ENCODE measurements around the gene GABRB2.

Gene GABRB2

DNA sequence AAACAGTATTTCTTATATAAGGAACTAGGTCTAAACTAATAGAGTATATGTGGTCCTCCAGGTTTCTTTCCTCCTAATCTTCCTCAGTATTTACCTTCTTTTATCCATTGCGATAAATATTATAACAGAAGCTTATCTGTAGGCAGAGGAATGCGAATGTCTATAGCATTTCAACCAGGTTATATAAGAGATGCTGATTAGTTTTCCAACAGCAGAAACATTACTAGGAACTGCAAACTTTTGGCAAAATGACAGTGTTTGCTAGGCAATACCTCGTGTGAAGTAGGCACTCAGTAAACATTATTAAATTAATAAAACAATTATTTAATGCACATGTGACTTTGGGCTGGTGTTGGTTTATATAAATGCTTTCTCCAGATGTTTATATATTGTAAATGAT is 206.5 kb downstream of the GABRB2 start:
- no peak overlapping the region for H3K56ac ChIP-seq (ENCODE audit: low read length)
- no peak overlapping the region for H3K27ac ChIP-seq (ENCODE audit: low read depth, low read length)
- H3K23ac ChIP-seq (ENCODE audit: low read length): no peak overlapping the region
- no peak overlapping the region for H2BK5ac ChIP-seq (ENCODE audit: low read length)
- no peak overlapping the region for H3K18ac ChIP-seq (ENCODE audit: low read length)
- no peak overlapping the region for H3K4me2 ChIP-seq (ENCODE audit: low read length)
- no peak overlapping the region for H2AK5ac ChIP-seq (ENCODE audit: low read length)
- no peak overlapping the region for H2BK120ac ChIP-seq (ENCODE audit: low read depth, low read length)
- no peak for DNase-seq
- no peak overlapping the region for H2BK15ac ChIP-seq (replicated peaks; ENCODE audit: low read depth)
- no peak overlapping the region for H3K4ac ChIP-seq (ENCODE audit: low read depth, low read length)
- H3K4me3 ChIP-seq (ENCODE audit: low read length): no peak overlapping the region
- no peaks in the 10 kb centered on the region for H3K79me1 ChIP-seq (ENCODE audit: low read length)
- no peaks in the 10 kb centered on the region for H3K79me2 ChIP-seq (ENCODE audit: control insufficient read depth, insufficient read depth, low read length)
- no peaks in the 10 kb centered on the region for H3K36me3 ChIP-seq (ENCODE audit: control insufficient read depth, insufficient read depth, low read length)
- H3K9ac ChIP-seq (ENCODE audit: low read length): no peak overlapping the region
- no peaks in the 10 kb centered on the region for H3K27me3 ChIP-seq (ENCODE audit: insufficient read depth, low read length, poor library complexity)
- no peak overlapping the region for H4K5ac ChIP-seq (ENCODE audit: low read length)
- H3K4me1 ChIP-seq (ENCODE audit: control insufficient read depth, low read depth, low read length): no peaks in the 10 kb centered on the region
- WGBS (ENCODE audit: extremely low coverage, insufficient coverage, low lambda C conversion rate): no CpG with 5 or more reads among the region's 3 CpGs
- H4K8ac ChIP-seq (ENCODE audit: low read depth, low read length): no peak overlapping the region

- Histone ChIP-seq H2BK5ac (ENCODE audit: low read length) (no peak overlapping the region), H3K56ac (ENCODE audit: low read length) (no peak overlapping the region), H3K36me3 (ENCODE audit: control insufficient read depth, insufficient read depth, low read length) (no peaks in the 10 kb centered on the region), H2BK120ac (ENCODE audit: low read depth, low read length) (no peak overlapping the region), H3K4me1 (ENCODE audit: control insufficient read depth, low read depth, low read length) (no peaks in the 10 kb centered on the region), H2BK15ac (replicated peaks; ENCODE audit: low read depth) (no peak overlapping the region), H3K18ac (ENCODE audit: low read length) (no peak overlapping the region), H3K79me1 (ENCODE audit: low read length) (no peaks in the 10 kb centered on the region), H3K27me3 (ENCODE audit: insufficient read depth, low read length, poor library complexity) (no peaks in the 10 kb centered on the region), H3K79me2 (ENCODE audit: control insufficient read depth, insufficient read depth, low read length) (no peaks in the 10 kb centered on the region), H3K23ac (ENCODE audit: low read length) (no peak overlapping the region), H2AK5ac (ENCODE audit: low read length) (no peak overlapping the region), H4K8ac (ENCODE audit: low read depth, low read length) (no peak overlapping the region), H3K4me3 (ENCODE audit: low read length) (no peak overlapping the region), H3K9ac (ENCODE audit: low read length) (no peak overlapping the region), H3K4me2 (ENCODE audit: low read length) (no peak overlapping the region), H4K5ac (ENCODE audit: low read length) (no peak overlapping the region), H3K27ac (ENCODE audit: low read depth, low read length) (no peak overlapping the region), H3K4ac (ENCODE audit: low read depth, low read length) (no peak overlapping the region)
- WGBS (ENCODE audit: extremely low coverage, insufficient coverage, low lambda C conversion rate): no CpG with 5 or more reads among the region's 3 CpGs
- peak; percentile 85 for DNase-seq
Measured at GRCh38 chr5:161333194-161333880, 213.2 kb downstream of the GABRB2 start.

- DNase-seq: no peak
- no CpG with 5 or more reads among the region's 3 CpGs for WGBS (ENCODE audit: extremely low coverage, insufficient coverage, low lambda C conversion rate)
Measured at GRCh38 chr5:161332343-161332742, 214.2 kb downstream of the GABRB2 start.

DNA sequence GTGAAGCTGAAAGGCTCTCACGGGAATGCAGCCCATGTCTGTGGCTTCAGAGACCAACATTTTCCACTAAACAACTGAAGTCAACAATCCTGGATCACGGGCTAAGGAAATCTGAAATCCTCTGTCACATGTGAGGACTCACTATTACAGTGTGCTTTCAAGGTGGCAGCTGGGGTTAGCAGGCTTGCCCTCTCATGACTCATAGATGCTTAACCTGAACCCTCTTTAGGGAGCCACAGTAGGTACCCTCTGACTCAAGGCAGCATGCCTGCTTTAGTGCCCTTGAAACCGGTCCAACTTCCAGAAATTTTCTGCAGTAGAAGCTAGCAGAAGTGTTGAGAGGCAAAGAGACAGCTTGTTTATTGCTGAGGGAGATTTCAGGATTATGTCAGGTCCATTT is 232.5 kb downstream of the GABRB2 start:
- no peak for DNase-seq
- no CpG with 5 or more reads among the region's 3 CpGs for WGBS (ENCODE audit: extremely low coverage, insufficient coverage, low lambda C conversion rate)

More at GRCh38 chr5:161332343-161332742, 214.2 kb downstream of the GABRB2 start:
- no peak overlapping the region for H2BK120ac ChIP-seq (ENCODE audit: low read depth, low read length)
- H3K79me2 ChIP-seq (ENCODE audit: control insufficient read depth, insufficient read depth, low read length): no peaks in the 10 kb centered on the region
- no peaks in the 10 kb centered on the region for H3K36me3 ChIP-seq (ENCODE audit: control insufficient read depth, insufficient read depth, low read length)
- no peak overlapping the region for H3K9ac ChIP-seq (ENCODE audit: low read length)
- H3K4me1 ChIP-seq (ENCODE audit: control insufficient read depth, low read depth, low read length): no peaks in the 10 kb centered on the region
- H3K79me1 ChIP-seq (ENCODE audit: low read length): no peaks in the 10 kb centered on the region
- H3K4me3 ChIP-seq (ENCODE audit: low read length): no peak overlapping the region
- no peak overlapping the region for H3K27ac ChIP-seq (ENCODE audit: low read depth, low read length)
- no peak overlapping the region for H2BK5ac ChIP-seq (ENCODE audit: low read length)
- H3K23ac ChIP-seq (ENCODE audit: low read length): no peak overlapping the region
- H2BK15ac ChIP-seq (replicated peaks; ENCODE audit: low read depth): no peak overlapping the region
- H3K27me3 ChIP-seq (ENCODE audit: insufficient read depth, low read length, poor library complexity): no peaks in the 10 kb centered on the region
- H4K5ac ChIP-seq (ENCODE audit: low read length): no peak overlapping the region
- no peak overlapping the region for H3K18ac ChIP-seq (ENCODE audit: low read length)
- no peak overlapping the region for H3K4me2 ChIP-seq (ENCODE audit: low read length)
- H3K4ac ChIP-seq (ENCODE audit: low read depth, low read length): no peak overlapping the region
- no peak overlapping the region for H2AK5ac ChIP-seq (ENCODE audit: low read length)
- no peak overlapping the region for H3K56ac ChIP-seq (ENCODE audit: low read length)
- H4K8ac ChIP-seq (ENCODE audit: low read depth, low read length): no peak overlapping the region

DNA sequence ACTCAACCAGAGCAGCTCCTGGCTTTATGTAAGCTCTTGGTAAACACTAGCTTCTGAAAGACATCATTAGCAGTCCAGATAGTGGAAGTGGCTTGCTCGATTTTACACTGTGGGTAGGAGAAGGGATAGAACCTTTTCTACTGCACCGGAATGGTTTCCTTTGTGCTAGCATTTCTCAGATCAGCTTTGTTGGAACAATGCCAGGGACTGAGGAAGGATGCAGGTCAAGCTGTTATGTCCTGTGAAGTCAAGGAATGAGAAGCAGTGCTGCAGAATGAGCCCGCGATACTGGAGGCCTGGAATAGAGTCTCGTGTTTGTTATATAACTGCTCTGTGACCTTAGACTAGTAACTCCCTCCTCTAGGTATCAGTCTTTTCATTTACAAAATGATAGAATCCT is 233.6 kb downstream of the GABRB2 start:
- DNase-seq: no peak
- Histone ChIP-seq H3K79me2 (ENCODE audit: control insufficient read depth, insufficient read depth, low read length) (no peaks in the 10 kb centered on the region), H3K4me3 (ENCODE audit: low read length) (no peak overlapping the region), H2BK120ac (ENCODE audit: low read depth, low read length) (no peak overlapping the region), H3K9ac (ENCODE audit: low read length) (no peak overlapping the region), H2BK15ac (replicated peaks; ENCODE audit: low read depth) (no peak overlapping the region), H3K4me1 (ENCODE audit: control insufficient read depth, low read depth, low read length) (no peaks in the 10 kb centered on the region), H3K27me3 (ENCODE audit: insufficient read depth, low read length, poor library complexity) (no peaks in the 10 kb centered on the region), H3K79me1 (ENCODE audit: low read length) (no peaks in the 10 kb centered on the region), H4K5ac (ENCODE audit: low read length) (no peak overlapping the region), H3K36me3 (ENCODE audit: control insufficient read depth, insufficient read depth, low read length) (no peaks in the 10 kb centered on the region), H3K18ac (ENCODE audit: low read length) (no peak overlapping the region), H2AK5ac (ENCODE audit: low read length) (no peak overlapping the region), H2BK5ac (ENCODE audit: low read length) (no peak overlapping the region), H3K27ac (ENCODE audit: low read depth, low read length) (no peak overlapping the region), H3K23ac (ENCODE audit: low read length) (no peak overlapping the region), H4K8ac (ENCODE audit: low read depth, low read length) (no peak overlapping the region), H3K56ac (ENCODE audit: low read length) (no peak overlapping the region), H3K4me2 (ENCODE audit: low read length) (no peak overlapping the region), H3K4ac (ENCODE audit: low read depth, low read length) (no peak overlapping the region)
- WGBS (ENCODE audit: extremely low coverage, insufficient coverage, low lambda C conversion rate): no CpG with 5 or more reads among the region's 5 CpGs

More for the DNA sequence above, 232.5 kb downstream of the GABRB2 start:
- no peak overlapping the region for H3K9ac ChIP-seq (ENCODE audit: low read length)
- H2BK15ac ChIP-seq (replicated peaks; ENCODE audit: low read depth): no peak overlapping the region
- peak overlapping the region; percentile 19 for H3K56ac ChIP-seq (ENCODE audit: low read length)
- peak overlapping the region; percentile 67 for H2AK5ac ChIP-seq (ENCODE audit: low read length)
- H4K5ac ChIP-seq (ENCODE audit: low read length): no peak overlapping the region
- no peak overlapping the region for H3K4me3 ChIP-seq (ENCODE audit: low read length)
- H3K18ac ChIP-seq (ENCODE audit: low read length): no peak overlapping the region
- no peak overlapping the region for H4K8ac ChIP-seq (ENCODE audit: low read depth, low read length)
- H2BK5ac ChIP-seq (ENCODE audit: low read length): no peak overlapping the region
- no peak overlapping the region for H2BK120ac ChIP-seq (ENCODE audit: low read depth, low read length)
- no peaks in the 10 kb centered on the region for H3K36me3 ChIP-seq (ENCODE audit: control insufficient read depth, insufficient read depth, low read length)
- no peak overlapping the region for H3K23ac ChIP-seq (ENCODE audit: low read length)
- no peaks in the 10 kb centered on the region for H3K79me2 ChIP-seq (ENCODE audit: control insufficient read depth, insufficient read depth, low read length)
- no peak overlapping the region for H3K4me2 ChIP-seq (ENCODE audit: low read length)
- H3K27ac ChIP-seq (ENCODE audit: low read depth, low read length): no peak overlapping the region
- no peak overlapping the region for H3K4ac ChIP-seq (ENCODE audit: low read depth, low read length)
- H3K4me1 ChIP-seq (ENCODE audit: control insufficient read depth, low read depth, low read length): no peaks in the 10 kb centered on the region
- no peaks in the 10 kb centered on the region for H3K27me3 ChIP-seq (ENCODE audit: insufficient read depth, low read length, poor library complexity)
- no peaks in the 10 kb centered on the region for H3K79me1 ChIP-seq (ENCODE audit: low read length)

GRCh38 chr5:161311965-161312364 is 234.6 kb downstream of the GABRB2 start:
- DNase-seq: no peak
- Histone ChIP-seq H4K5ac (ENCODE audit: low read length) (no peak overlapping the region), H3K23ac (ENCODE audit: low read length) (no peak overlapping the region), H2BK15ac (replicated peaks; ENCODE audit: low read depth) (no peak overlapping the region), H3K18ac (ENCODE audit: low read length) (no peak overlapping the region), H3K79me1 (ENCODE audit: low read length) (no peaks in the 10 kb centered on the region), H2BK120ac (ENCODE audit: low read depth, low read length) (no peak overlapping the region), H3K27ac (ENCODE audit: low read depth, low read length) (no peak overlapping the region), H3K4me2 (ENCODE audit: low read length) (no peak overlapping the region), H3K56ac (ENCODE audit: low read length) (peak overlapping the region; percentile 6), H2BK5ac (ENCODE audit: low read length) (no peak overlapping the region), H3K79me2 (ENCODE audit: control insufficient read depth, insufficient read depth, low read length) (no peaks in the 10 kb centered on the region), H3K4me3 (ENCODE audit: low read length) (no peak overlapping the region), H3K27me3 (ENCODE audit: insufficient read depth, low read length, poor library complexity) (no peaks in the 10 kb centered on the region), H2AK5ac (ENCODE audit: low read length) (no peak overlapping the region), H4K8ac (ENCODE audit: low read depth, low read length) (no peak overlapping the region), H3K4ac (ENCODE audit: low read depth, low read length) (no peak overlapping the region), H3K9ac (ENCODE audit: low read length) (no peak overlapping the region), H3K4me1 (ENCODE audit: control insufficient read depth, low read depth, low read length) (no peaks in the 10 kb centered on the region), H3K36me3 (ENCODE audit: control insufficient read depth, insufficient read depth, low read length) (no peaks in the 10 kb centered on the region)
- no CpG with 5 or more reads among the region's 3 CpGs for WGBS (ENCODE audit: extremely low coverage, insufficient coverage, low lambda C conversion rate)
